ENCODE measurements around the gene CPNE6. TPM values are rescaled to one million over a fixed set of nuclear protein-coding genes. Genes with fewer than 3 reads are reported as not detected.

CPNE6 gene
- total and polyA plus RNA-seq, 2 of the 13 experiments (the other 11 are each of a cell fraction or from before 2014, with no cell fraction given), result not detected

DNA sequence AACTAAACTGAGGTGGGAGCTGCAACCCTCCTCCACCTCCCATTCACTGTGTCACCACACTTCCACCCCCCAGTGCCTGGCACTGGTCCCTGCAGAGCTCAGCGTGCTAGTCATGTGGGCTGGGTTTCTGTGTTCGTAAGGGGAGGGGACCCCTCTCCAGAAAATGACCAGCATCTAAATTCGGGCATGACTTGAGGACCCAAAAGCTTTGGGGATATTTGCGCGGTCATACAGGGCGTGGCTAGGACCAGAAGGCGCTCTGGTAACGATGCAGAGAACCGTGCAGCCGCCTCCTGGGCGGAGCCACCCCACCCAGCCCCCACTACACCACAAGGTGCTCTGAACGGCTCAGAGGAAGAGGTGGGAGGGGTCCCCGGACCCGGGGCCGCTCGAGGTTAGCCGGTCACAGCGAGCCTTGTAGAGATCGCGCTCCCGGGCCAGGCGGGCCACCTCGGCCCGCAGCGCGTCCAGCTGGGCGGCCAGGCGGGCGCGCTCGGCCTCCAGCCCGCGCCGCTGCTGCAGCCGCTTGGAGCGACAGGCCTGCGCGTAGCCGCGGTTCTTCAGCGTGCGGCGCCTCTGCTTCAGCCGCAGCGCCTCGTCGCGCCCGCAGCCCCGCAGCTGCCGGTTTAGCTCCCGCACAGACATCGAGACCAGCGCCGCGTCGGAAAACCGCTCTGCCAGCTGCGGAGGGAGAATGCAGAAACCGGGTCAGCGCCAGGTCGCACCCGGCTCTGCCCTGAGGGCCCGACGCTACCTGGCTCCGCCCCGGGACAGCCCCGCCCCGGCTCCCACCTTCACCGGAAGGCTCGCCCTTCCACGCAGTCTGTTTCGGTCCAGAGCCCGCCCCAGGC, 9.8 kb downstream of the CPNE6 start (continued):
- TF ChIP-seq, protein P1, sequence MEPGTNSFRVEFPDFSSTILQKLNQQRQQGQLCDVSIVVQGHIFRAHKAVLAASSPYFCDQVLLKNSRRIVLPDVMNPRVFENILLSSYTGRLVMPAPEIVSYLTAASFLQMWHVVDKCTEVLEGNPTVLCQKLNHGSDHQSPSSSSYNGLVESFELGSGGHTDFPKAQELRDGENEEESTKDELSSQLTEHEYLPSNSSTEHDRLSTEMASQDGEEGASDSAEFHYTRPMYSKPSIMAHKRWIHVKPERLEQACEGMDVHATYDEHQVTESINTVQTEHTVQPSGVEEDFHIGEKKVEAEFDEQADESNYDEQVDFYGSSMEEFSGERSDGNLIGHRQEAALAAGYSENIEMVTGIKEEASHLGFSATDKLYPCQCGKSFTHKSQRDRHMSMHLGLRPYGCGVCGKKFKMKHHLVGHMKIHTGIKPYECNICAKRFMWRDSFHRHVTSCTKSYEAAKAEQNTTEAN (CRISPR knock-in tag; conservative IDR thresholded peaks at IDR 0.05), result 0 out of 2 replicates have a peak, but pooled peaks have one; percentile 1
- TF ChIP-seq GLI4 (CRISPR knock-in tag; IDR thresholded peaks at IDR 0.05; ENCODE audit: borderline replicate concordance), result no peak
- TF ChIP-seq NFIC (IDR thresholded peaks at IDR 0.05; ENCODE audit: low read length), result no peak
- TF ChIP-seq ZBTB20 (CRISPR knock-in tag; IDR thresholded peaks at IDR 0.05; ENCODE audit: borderline replicate concordance, low read depth), result no peak
- TF ChIP-seq MIER2 (CRISPR knock-in tag; IDR thresholded peaks at IDR 0.05), result no peak
- TF ChIP-seq ZNF562 (CRISPR knock-in tag; IDR thresholded peaks at IDR 0.05; ENCODE audit: borderline replicate concordance), result no peak
- TF ChIP-seq POLR2A (IDR thresholded peaks at IDR 0.05; ENCODE audit: insufficient read depth in 1 of 2, low read depth in 2 of 2, low read length in 2 of 2), result peak in 1 of 2 experiments; percentile 33; a peak in 1 of 4 replicates
- no peak for TF ChIP-seq TOE1 (CRISPR knock-in tag; IDR thresholded peaks at IDR 0.05)
- TF ChIP-seq ZNF660 (CRISPR knock-in tag; IDR thresholded peaks at IDR 0.05; ENCODE audit: borderline replicate concordance, low read depth), result no peak
- TF ChIP-seq SOX13 (IDR thresholded peaks at IDR 0.05), result no peak
- no peak; a peak in 1 of 4 replicates for TF ChIP-seq SOX13 (CRISPR knock-in tag; conservative IDR thresholded peaks at IDR 0.05 in 1 of 2, IDR thresholded peaks at IDR 0.05 in 1 of 2)
- TF ChIP-seq, protein P2, sequence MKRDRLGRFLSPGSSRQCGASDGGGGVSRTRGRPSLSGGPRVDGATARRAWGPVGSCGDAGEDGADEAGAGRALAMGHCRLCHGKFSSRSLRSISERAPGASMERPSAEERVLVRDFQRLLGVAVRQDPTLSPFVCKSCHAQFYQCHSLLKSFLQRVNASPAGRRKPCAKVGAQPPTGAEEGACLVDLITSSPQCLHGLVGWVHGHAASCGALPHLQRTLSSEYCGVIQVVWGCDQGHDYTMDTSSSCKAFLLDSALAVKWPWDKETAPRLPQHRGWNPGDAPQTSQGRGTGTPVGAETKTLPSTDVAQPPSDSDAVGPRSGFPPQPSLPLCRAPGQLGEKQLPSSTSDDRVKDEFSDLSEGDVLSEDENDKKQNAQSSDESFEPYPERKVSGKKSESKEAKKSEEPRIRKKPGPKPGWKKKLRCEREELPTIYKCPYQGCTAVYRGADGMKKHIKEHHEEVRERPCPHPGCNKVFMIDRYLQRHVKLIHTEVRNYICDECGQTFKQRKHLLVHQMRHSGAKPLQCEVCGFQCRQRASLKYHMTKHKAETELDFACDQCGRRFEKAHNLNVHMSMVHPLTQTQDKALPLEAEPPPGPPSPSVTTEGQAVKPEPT (CRISPR knock-in tag; IDR thresholded peaks at IDR 0.05; ENCODE audit: low read depth), result no peak; the same call in 1 of the 2 replicates
- no peak for TF ChIP-seq MAFG (CRISPR knock-in tag; IDR thresholded peaks at IDR 0.05)
- TF ChIP-seq, protein P3, sequence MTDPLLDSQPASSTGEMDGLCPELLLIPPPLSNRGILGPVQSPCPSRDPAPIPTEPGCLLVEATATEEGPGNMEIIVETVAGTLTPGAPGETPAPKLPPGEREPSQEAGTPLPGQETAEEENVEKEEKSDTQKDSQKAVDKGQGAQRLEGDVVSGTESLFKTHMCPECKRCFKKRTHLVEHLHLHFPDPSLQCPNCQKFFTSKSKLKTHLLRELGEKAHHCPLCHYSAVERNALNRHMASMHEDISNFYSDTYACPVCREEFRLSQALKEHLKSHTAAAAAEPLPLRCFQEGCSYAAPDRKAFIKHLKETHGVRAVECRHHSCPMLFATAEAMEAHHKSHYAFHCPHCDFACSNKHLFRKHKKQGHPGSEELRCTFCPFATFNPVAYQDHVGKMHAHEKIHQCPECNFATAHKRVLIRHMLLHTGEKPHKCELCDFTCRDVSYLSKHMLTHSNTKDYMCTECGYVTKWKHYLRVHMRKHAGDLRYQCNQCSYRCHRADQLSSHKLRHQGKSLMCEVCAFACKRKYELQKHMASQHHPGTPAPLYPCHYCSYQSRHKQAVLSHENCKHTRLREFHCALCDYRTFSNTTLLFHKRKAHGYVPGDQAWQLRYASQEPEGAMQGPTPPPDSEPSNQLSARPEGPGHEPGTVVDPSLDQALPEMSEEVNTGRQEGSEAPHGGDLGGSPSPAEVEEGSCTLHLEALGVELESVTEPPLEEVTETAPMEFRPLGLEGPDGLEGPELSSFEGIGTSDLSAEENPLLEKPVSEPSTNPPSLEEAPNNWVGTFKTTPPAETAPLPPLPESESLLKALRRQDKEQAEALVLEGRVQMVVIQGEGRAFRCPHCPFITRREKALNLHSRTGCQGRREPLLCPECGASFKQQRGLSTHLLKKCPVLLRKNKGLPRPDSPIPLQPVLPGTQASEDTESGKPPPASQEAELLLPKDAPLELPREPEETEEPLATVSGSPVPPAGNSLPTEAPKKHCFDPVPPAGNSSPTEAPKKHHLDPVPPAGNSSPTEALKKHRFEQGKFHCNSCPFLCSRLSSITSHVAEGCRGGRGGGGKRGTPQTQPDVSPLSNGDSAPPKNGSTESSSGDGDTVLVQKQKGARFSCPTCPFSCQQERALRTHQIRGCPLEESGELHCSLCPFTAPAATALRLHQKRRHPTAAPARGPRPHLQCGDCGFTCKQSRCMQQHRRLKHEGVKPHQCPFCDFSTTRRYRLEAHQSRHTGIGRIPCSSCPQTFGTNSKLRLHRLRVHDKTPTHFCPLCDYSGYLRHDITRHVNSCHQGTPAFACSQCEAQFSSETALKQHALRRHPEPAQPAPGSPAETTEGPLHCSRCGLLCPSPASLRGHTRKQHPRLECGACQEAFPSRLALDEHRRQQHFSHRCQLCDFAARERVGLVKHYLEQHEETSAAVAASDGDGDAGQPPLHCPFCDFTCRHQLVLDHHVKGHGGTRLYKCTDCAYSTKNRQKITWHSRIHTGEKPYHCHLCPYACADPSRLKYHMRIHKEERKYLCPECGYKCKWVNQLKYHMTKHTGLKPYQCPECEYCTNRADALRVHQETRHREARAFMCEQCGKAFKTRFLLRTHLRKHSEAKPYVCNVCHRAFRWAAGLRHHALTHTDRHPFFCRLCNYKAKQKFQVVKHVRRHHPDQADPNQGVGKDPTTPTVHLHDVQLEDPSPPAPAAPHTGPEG (CRISPR knock-in tag; IDR thresholded peaks at IDR 0.05), result 0 out of 2 replicates have a peak, but pooled peaks have one; percentile 68
- no peak for TF ChIP-seq NR2F6 (IDR thresholded peaks at IDR 0.05)
- peak; percentile 47 for TF ChIP-seq NR2F6 (CRISPR knock-in tag; IDR thresholded peaks at IDR 0.05)
- TF ChIP-seq EHMT2 (IDR thresholded peaks at IDR 0.05; ENCODE audit: borderline replicate concordance, low read depth, low read length), result no peak
- TF ChIP-seq, protein P4, sequence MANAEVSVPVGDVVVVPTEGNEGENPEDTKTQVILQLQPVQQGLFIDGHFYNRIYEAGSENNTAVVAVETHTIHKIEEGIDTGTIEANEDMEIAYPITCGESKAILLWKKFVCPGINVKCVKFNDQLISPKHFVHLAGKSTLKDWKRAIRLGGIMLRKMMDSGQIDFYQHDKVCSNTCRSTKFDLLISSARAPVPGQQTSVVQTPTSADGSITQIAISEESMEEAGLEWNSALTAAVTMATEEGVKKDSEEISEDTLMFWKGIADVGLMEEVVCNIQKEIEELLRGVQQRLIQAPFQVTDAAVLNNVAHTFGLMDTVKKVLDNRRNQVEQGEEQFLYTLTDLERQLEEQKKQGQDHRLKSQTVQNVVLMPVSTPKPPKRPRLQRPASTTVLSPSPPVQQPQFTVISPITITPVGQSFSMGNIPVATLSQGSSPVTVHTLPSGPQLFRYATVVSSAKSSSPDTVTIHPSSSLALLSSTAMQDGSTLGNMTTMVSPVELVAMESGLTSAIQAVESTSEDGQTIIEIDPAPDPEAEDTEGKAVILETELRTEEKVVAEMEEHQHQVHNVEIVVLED (CRISPR knock-in tag; IDR thresholded peaks at IDR 0.05; ENCODE audit: borderline replicate concordance), result no peak; the same call in 1 of the 2 replicates

All from HepG2 (cell line).